Activated CD4-positive, alpha-beta T cell treated with anti-CD3 and anti-CD28 coated beads, Interleukin-2, amount 10 ng/mL, durations not matched to agents 7 days and 5 days (primary cell): ENCODE measurements around the gene TWNK. TPM values are rescaled to one million over a fixed set of nuclear protein-coding genes. Genes with fewer than 3 reads are reported as not detected.

ENCODE experiments used
- CTCF ChIA-PET: fragments of 350-600 bp; sonication (Branson Sonifier 250); formaldehyde crosslinking; loops from one replicate; lab custom pipeline; 2021; ENCODE audit warnings: antibody characterized with exemption; lab: Charles Lee
- POLR2A ChIA-PET: fragments of 350-600 bp; sonication (Branson Sonifier 250); formaldehyde crosslinking; loops from one replicate; lab custom pipeline; 2021; ENCODE audit warnings: antibody characterized with exemption; lab: Charles Lee
- DNase-seq: peaks from one replicate; pipeline ENCODE4 v3.0.0-alpha.2; 2020
- H3K27ac Mint-ChIP-seq: one replicate; pipeline ENCODE4 v1.8.0; 2021; ENCODE audit warnings: mild to moderate bottlenecking, moderate library complexity, mixed read lengths
- H3K27me3 Mint-ChIP-seq: one replicate; pipeline ENCODE4 v1.8.0; 2021; ENCODE audit warnings: mixed read lengths
- H3K36me3 Mint-ChIP-seq: one replicate; pipeline ENCODE4 v1.8.0; 2021; ENCODE audit warnings: low read depth, mixed read lengths
- H3K4me1 Mint-ChIP-seq: one replicate; pipeline ENCODE4 v1.8.0; 2021; ENCODE audit warnings: mixed read lengths
- H3K4me3 Mint-ChIP-seq: one replicate; pipeline ENCODE4 v1.8.0; 2021; ENCODE audit warnings: mild to moderate bottlenecking, moderate library complexity, mixed read lengths
- H3K9me3 Mint-ChIP-seq: one replicate; pipeline ENCODE4 v1.8.0; 2021; ENCODE audit warnings: mixed read lengths
- microRNA-seq: library from miRNA; unstranded; fragments of <30 nt; microRNA quantifications from one replicate; pipeline ENCODE4 v1.2.0, GENCODE V29; 2021; ENCODE audit warnings: borderline microRNAs expressed, borderline replicate concordance
- total RNA-seq, 2 experiments: library from RNA; stranded (reverse); gene quantifications; one replicate each; pipeline ENCODE4 v1.2.3, GENCODE V29; 2021

The TWNK gene
- total RNA-seq, 2 experiments from 2014 or later = 9.9 to 11.6 TPM

DNA sequence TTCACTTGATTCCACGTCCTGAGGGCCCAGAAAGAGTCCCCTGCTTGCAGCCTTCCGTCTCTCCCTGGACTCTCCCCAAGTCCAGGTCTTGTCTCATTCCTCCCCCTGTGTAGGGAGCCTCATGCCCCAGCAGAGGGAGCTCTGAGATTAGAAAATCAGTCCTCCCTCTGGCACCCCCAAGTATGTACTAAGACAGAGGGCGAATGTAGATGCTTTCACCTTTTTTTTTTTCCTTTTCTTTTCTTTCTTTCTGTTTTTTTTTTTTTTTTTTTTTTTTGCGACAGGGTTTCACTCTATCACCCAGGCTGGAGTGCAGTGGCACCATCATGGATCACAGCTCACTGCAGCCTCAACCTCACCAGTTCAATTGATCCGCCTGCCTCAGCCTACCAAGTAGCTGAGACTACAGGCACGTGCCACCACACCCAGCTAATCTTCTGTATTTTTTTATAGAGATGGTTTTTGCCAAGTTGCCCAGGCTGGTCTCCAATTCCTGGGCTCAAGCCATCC lies 54.0 kb downstream of the TWNK start:
- Mint-ChIP-seq H3K4me3 (no peak overlapping the region), H3K36me3 (peaks cover 17% of the 10 kb centered on the region), H3K4me1 (peaks cover 33% of the 10 kb centered on the region), H3K27ac (no peak overlapping the region), H3K27me3 (peaks cover 23% of the 10 kb centered on the region), H3K9me3 (no peaks in the 10 kb centered on the region)
- ChIA-PET CTCF (interaction anchor here (0.5 to 3.4 kb wide), 24 partner anchors 10 to 852 kb away, joined by 3 to 39 read pairs (median 4); partner anchors contain the start of genes KAZALD1, PDZD7 and SFXN3), POLR2A (no interaction called here)
- peak; percentile 85 for DNase-seq

DNA sequence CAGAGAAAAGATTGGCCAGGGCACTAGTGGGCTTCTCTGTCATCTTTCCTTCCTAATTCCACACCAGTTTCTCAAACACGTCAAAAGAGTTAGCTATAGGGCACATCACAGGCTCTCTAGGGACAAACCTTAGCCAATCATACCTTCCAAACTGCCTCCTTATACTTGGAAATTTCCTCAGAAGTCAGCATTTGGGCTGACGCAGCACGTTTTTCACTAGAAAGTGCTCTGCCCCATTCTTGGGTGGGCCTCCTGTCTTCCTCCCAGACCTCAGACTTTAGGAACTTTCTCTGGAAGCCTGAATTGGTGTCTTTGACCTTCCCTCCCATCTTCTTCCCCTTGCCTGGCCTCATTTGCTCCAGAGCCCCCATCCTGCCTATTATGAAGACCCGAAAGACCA lies 54.8 kb downstream of the TWNK start:
- Mint-ChIP-seq H3K4me1 (peaks cover 33% of the 10 kb centered on the region), H3K4me3 (peak overlapping the region; percentile 89), H3K27me3 (peaks cover 31% of the 10 kb centered on the region), H3K9me3 (no peaks in the 10 kb centered on the region), H3K36me3 (peaks cover 10% of the 10 kb centered on the region), H3K27ac (peak overlapping the region; percentile 85)
- no peak for DNase-seq
- ChIA-PET POLR2A (no interaction called here), CTCF (interaction anchor here (1.1 to 3.4 kb wide), 17 partner anchors 9 to 99 kb away, joined by 3 to 39 read pairs (median 10); partner anchors contain the start of genes KAZALD1, PDZD7 and SFXN3)

DNA sequence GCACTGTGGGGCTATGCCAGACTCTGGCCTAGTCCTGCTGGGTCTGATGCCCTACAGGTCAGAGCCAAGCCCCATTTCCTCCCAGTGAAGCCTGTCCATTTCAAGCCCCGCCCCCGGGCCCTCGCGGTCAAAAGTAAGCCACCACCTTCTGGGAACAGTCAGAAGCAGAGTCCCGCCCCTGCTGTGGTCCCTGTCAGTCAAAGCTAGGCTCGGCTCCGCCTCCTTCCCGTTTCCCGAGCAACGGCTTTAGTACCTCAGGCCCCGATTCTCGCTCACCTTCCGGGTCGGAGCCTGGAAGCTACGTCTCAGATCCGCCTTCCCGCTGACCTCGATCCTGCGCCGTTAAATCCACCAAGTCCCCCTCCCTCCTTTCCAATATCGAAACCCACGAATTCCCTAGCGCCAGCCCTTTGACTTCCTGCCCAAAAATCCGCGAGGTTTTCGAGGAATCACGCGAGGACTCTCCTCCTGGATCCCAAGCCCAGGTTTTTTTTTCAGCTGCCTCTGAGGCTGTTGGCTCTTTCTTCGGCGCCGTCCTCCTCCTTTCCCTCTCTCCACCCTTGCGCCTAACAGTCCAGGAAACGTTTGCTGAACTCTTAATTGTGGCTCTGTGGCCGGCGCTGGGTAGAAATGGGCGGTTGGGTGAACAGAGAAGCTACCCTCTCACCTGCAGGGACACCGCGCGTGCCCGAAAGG lies 55.5 kb downstream of the TWNK start:
- Mint-ChIP-seq H3K4me1 (peaks cover 33% of the 10 kb centered on the region), H3K9me3 (no peaks in the 10 kb centered on the region), H3K36me3 (peaks cover 7% of the 10 kb centered on the region), H3K27me3 (peaks cover 38% of the 10 kb centered on the region), H3K27ac (peak overlapping the region; percentile 85), H3K4me3 (peak overlapping the region; percentile 89)
- ChIA-PET CTCF (interaction anchor here (0.6 to 3.4 kb wide), 13 partner anchors 9 to 98 kb away, joined by 3 to 39 read pairs (median 14); partner anchors contain the start of genes KAZALD1, PDZD7 and SFXN3), POLR2A (no interaction called here)
- DNase-seq = peak; percentile 89

DNA sequence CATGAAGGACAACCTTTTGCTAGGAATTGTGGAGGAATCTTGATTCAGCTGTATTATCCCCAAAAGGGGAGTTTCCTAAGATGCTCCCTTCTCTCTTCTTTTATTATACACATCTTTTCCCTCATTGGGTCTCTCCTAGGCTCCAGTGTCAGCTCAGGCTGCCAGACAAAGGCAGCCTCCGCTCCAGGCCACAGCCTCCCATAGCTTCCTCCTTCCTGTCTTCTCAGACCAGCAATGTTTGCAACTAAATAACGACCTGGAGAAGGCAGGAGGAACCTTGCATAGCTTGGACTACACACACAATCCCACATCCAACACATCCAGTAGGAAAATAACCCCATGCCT lies 56.0 kb downstream of the TWNK start:
- no peak for DNase-seq
- CTCF ChIA-PET = interaction anchor here (0.6 to 3.4 kb wide), 12 partner anchors 8 to 98 kb away, joined by 3 to 39 read pairs (median 16); partner anchors contain the start of genes KAZALD1, PDZD7 and SFXN3
- Mint-ChIP-seq H3K27ac (no peak overlapping the region), H3K36me3 (peaks cover 4% of the 10 kb centered on the region), H3K27me3 (peaks cover 43% of the 10 kb centered on the region), H3K4me3 (peak overlapping the region; percentile 89), H3K9me3 (no peaks in the 10 kb centered on the region), H3K4me1 (peaks cover 34% of the 10 kb centered on the region)
- POLR2A ChIA-PET = no interaction called here

Small RNA genes lying within 50 kb of the gene (microRNA-seq; reads per million reads assigned to microRNA genes)
- not detected for gene MIR608

Other genes starting within 250 kb of the TWNK start
- not detected for gene PAX2, start 242.0 kb upstream of the TWNK start, total RNA-seq
- gene SLF2, start 74.6 kb upstream of the TWNK start, total RNA-seq = 10 to 100 TPM; 39.1 to 41.3 TPM
- gene SEMA4G, start 18.0 kb upstream of the TWNK start, total RNA-seq = 1 to 10 TPM; 1.1 to 1.6 TPM
- 10 to 100 TPM; 55.9 to 57.0 TPM for gene MRPL43, start within 50 bp of the TWNK start, total RNA-seq
- 10 to 100 TPM; 17.5 to 18.8 TPM for gene LZTS2, start 12.3 kb downstream of the TWNK start, total RNA-seq
- gene PDZD7, start 43.6 kb downstream of the TWNK start, total RNA-seq = under 1 TPM; 0.65 to 0.74 TPM
- 10 to 100 TPM; 39.5 to 43.5 TPM for gene SFXN3, start 43.7 kb downstream of the TWNK start, total RNA-seq
- gene KAZALD1, start 74.4 kb downstream of the TWNK start, total RNA-seq = under 1 TPM; 0.27 to 0.55 TPM
- gene TLX1, start 143.8 kb downstream of the TWNK start, total RNA-seq = not detected
- not detected for gene LBX1, start 241.9 kb downstream of the TWNK start, total RNA-seq